Measurements from ENCODE around the gene TNFRSF14. TPM values are rescaled to one million over a fixed set of nuclear protein-coding genes. Genes with fewer than 3 reads are reported as not detected.

TNFRSF14 gene
- total and polyA plus RNA-seq, 2 of the 13 experiments (the other 11 are each of a cell fraction or from before 2014, with no cell fraction given) = 11.9 to 49.9 TPM

- TF ChIP-seq BCL6 (CRISPR knock-in tag; IDR thresholded peaks at IDR 0.05) (peak; percentile 97), TCF12 (IDR thresholded peaks at IDR 0.05) (no peak), TCF12 (CRISPR knock-in tag; IDR thresholded peaks at IDR 0.05) (no peak), ZNF446 (CRISPR knock-in tag; IDR thresholded peaks at IDR 0.05) (no peak), FOXA3 (CRISPR knock-in tag; IDR thresholded peaks at IDR 0.05) (peak; percentile 46; the same call in 1 of the 2 replicates), ZFX (CRISPR knock-in tag; IDR thresholded peaks at IDR 0.05; ENCODE audit: low read depth) (no peak), MXD1 (CRISPR knock-in tag; IDR thresholded peaks at IDR 0.05) (no peak), GZF1 (CRISPR knock-in tag; IDR thresholded peaks at IDR 0.05) (no peak), RARA (CRISPR knock-in tag; IDR thresholded peaks at IDR 0.05) (peak; percentile 74), HIVEP1 (CRISPR knock-in tag; IDR thresholded peaks at IDR 0.05) (no peak), MAFF (IDR thresholded peaks at IDR 0.05; ENCODE audit: low read depth, low read length) (no peak), SRF (IDR thresholded peaks at IDR 0.05; ENCODE audit: low read depth, low read length) (no peak)
Measured at GRCh38 chr1:2574350-2574749, 18.2 kb downstream of the TNFRSF14 start (continued).

- in situ Hi-C loops (cut with HindIII; ENCODE audit: extremely low pct_ligation_motif_present, low pct_unique_long_range_greater_than_20kb) (no loop called here), intact Hi-C loops (cut with micrococcal nuclease; ENCODE audit: unreplicated experiment) (no loop called here)
- H4K20me1 ChIP-seq (ENCODE audit: insufficient read depth, low read length) = no peaks in the 10 kb centered on the region
- peak overlapping the region; percentile 78 for H3K4me2 ChIP-seq (ENCODE audit: low read depth, low read length)
- POLR2A ChIA-PET = interaction anchor here (0.8 to 1.5 kb wide), 5 partner anchors 10 to 64 kb away, joined by 3 to 8 read pairs (median 4); partner anchors contain the start of gene TNFRSF14
- BruUV-seq (replicated peaks) = no TSS peak
- H3K79me2 ChIP-seq (ENCODE audit: insufficient read depth, low read length) = no peaks in the 10 kb centered on the region
- H3K4me3 ChIP-seq (replicated peaks in 1 of 3; ENCODE audit: insufficient read depth in 1 of 3, low read depth in 2 of 3, low read length in 3 of 3) = peak overlapping the region; percentile 39 to 67 (median 42); a peak in 5 of 6 replicates
- H3K27me3 ChIP-seq (ENCODE audit: control insufficient read depth in 1 of 2, insufficient read depth in 2 of 2, low read length in 2 of 2) = peaks cover 0 to 6% of the 10 kb centered on the region in 2 experiments; a peak in 1 of 5 replicates
- peak overlapping the region; percentile 58 for H3K9ac ChIP-seq (ENCODE audit: insufficient read depth, low read depth, low read length)
- H3K36me3 ChIP-seq (replicated peaks in 1 of 2; ENCODE audit: control insufficient read depth in 1 of 2, insufficient read depth in 2 of 2, low read length in 2 of 2) = no peaks in the 10 kb centered on the region
- H3K27ac ChIP-seq (ENCODE audit: extremely low read length, insufficient read depth, low read length) = peak overlapping the region; percentile 58
- no peak overlapping the region for H2AFZ ChIP-seq (ENCODE audit: low read length)
- CTCF ChIA-PET (ENCODE audit: low intra/inter-chr PET ratio, low total read pairs) = no interaction called here
- H3K4me1 ChIP-seq (ENCODE audit: insufficient read depth, low read length) = peaks cover 79% of the 10 kb centered on the region
- FAIRE-seq = peak; percentile 79
- 0% methylated on average over 7 of the region's 23 CpGs for WGBS (ENCODE audit: low lambda C conversion rate)
- DNase-seq (ENCODE audit: low spot score) = peak; percentile 78
- H3K9me3 ChIP-seq (ENCODE audit: low read length) = peaks cover 11% of the 10 kb centered on the region
- peak; percentile 78 for ATAC-seq
- peak; percentile 85; the same call in 1 of the 2 replicates for TF ChIP-seq HDAC2 (CRISPR knock-in tag; IDR thresholded peaks at IDR 0.05)
- no peak for TF ChIP-seq PAWR (CRISPR knock-in tag; IDR thresholded peaks at IDR 0.05; ENCODE audit: borderline replicate concordance)
- peak; percentile 78 for TF ChIP-seq HDAC1 (CRISPR knock-in tag; IDR thresholded peaks at IDR 0.05)
- TF ChIP-seq ZBTB34 (CRISPR knock-in tag; IDR thresholded peaks at IDR 0.05) = no peak
- TF ChIP-seq ZNF574 (CRISPR knock-in tag; IDR thresholded peaks at IDR 0.05) = peak; percentile 52; the same call in 1 of the 2 replicates
- 0 out of 2 replicates have a peak, but pooled peaks have one; percentile 32 for TF ChIP-seq MZF1 (CRISPR knock-in tag; IDR thresholded peaks at IDR 0.05; ENCODE audit: borderline replicate concordance)
- no peak for TF ChIP-seq GATA4 (IDR thresholded peaks at IDR 0.05; ENCODE audit: borderline replicate concordance, low read depth)
- no peak for TF ChIP-seq ZZZ3 (CRISPR knock-in tag; IDR thresholded peaks at IDR 0.05; ENCODE audit: borderline replicate concordance)
Measured at GRCh38 chr1:2575801-2576663, 19.9 kb downstream of the TNFRSF14 start.

Data from HepG2 (cell line).